AG20443 (cell line): ENCODE data around the gene SCFD2.
A peak's percentile ranks its signal among the peaks of the same experiment; 100 is the strongest.
"Not testable (repeated sequence)": the region's sequence is repeated elsewhere in the genome, so short reads cannot be mapped to it uniquely, and the experiment has no call there.

Source experiments
- DNase-seq: peaks from one replicate; pipeline ENCODE4 v3.0.0; 2012; ENCODE audit warnings: low spot score, mixed read lengths

Gene SCFD2

DNA sequence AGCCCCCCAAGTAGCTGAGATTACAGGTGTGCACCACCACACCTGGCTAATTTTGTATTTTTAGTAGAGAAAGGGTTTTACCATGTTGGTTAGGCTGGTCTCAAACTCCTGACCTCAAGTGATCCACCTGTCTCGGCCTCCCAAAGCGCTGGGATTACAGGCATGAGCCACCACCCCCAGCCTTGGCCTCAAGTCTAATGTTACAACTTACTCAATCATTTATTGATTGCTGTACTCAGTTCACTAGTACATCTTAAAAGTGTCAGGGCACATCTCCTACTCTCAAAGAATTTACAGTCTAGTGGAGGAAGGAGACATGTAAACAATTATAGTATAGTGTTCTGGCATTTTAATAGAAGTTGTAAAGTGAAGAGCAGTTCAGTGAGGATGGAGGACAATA lies 19.5 kb downstream of the SCFD2 start:
- DNase-seq: not testable (repeated sequence)

DNA sequence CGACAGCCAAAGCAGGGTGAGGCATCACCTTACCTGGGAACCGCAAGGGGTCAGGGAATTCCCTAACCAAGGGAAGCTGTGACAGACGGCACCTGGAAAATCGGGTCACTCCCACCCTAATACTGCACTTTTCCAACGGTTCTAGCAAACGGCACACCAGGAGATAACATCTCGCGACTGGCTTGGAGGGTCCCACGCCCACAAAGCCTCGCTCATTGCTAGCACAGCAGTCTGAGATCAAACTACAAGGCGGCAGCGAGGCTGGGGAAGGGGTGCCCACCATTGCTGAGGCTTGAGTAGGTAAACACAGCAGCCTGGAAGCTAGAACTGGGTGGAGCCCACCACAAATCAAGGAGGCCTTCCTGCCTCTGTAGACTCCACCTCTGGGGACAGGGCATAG lies 25.7 kb downstream of the SCFD2 start:
- DNase-seq: not testable (repeated sequence)

DNA sequence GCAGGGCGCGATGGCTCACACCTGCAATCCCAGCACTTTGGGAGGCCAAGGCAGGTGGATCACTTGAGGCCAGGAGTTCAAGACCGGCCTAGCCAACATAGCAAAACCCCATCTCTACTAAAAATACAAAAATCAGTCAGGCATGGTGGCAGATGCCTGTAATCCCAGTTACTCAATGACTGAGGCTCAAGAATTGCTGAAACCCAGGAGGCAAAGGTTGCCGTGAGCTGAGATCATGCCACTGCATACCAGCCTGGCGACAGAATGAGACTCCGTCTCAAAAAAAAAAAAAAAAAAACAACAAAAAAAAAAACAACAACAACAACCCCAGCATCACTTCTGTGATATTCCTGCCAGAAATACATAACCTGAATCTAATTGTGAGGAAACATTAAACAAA lies 30.9 kb downstream of the SCFD2 start:
- not testable (repeated sequence) for DNase-seq

DNA sequence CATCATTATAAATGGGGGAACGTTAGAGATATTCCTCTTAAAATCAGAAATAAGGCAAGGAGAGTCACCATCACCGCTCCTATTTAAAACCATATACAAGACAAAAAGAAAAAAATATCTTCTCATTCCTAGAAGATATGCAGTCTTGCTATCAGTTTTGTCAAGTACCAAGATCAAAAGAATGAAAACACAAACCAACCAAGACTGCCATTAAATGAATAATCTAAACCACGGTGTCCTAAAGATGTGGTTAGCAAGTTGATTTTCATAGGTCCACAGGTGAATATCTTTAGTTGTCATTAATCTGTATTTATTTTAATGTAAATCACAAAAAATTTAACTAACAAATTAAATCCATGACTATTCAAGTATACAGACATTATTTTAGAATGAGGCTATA lies 39.3 kb downstream of the SCFD2 start:
- DNase-seq: no peak

DNA sequence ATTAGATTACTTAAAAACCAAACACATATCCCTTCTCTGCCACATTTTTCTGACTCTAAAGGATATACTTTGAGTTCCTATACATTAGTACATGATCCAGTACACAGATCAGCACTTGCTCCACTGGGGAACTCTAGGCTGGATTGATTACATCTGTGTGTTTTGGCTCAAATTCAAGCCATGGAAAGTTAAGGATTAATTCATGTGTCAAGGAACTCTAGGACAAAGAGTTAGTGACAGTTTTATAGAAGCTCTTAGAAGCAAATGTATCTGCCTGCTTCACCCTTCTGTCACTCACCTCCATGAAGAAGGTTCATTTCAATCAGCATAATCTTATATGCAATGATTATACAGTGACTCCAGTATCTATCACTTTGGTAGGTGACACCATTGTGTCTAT lies 43.2 kb downstream of the SCFD2 start:
- no peak for DNase-seq

- DNase-seq: no peak
Observed at GRCh38 chr4:53321984-53322289, 43.9 kb downstream of the SCFD2 start.

GRCh38 chr4:53321151-53321983 lies 44.5 kb downstream of the SCFD2 start:
- DNase-seq: peak; percentile 66

DNA sequence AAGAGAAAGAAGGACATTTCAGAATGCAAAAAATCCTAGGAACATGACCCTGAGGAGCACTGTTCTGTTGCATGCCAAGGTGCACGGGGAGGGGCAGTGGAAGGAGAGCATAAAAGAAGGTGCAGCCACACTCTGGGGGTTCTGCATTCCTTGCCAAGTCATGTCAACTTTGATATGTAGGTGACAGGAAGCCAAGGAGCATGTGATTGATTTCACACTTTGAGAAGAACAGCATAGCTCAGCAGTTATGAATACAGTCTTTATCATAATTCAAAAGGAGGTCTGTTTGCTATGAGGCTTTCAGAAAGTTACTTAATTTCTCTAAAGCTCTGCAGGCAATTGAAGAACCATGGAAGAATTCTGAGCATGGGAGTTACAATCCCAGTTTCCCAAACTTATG lies 50.6 kb downstream of the SCFD2 start:
- no peak for DNase-seq

DNA sequence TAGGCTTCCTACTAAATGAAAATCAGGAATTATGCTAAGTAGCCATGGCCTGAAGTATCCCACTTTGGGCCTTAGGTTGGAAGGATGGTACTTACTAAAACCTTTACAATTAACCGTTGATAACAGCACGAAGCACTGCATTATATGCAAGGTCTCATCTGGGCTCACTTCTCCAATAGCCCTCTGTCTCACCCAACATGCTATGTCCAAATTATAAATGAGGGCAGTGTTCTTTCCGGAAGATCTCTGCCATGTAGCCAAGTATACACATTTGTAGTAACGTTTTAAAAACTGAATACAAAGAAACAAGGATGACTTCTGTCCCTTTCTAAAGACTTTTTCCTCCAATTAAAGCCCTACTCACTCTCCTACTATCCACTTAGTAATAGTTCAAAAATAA lies 51.6 kb downstream of the SCFD2 start:
- no peak for DNase-seq

GRCh38 chr4:53313510-53313909 lies 52.4 kb downstream of the SCFD2 start:
- no peak for DNase-seq

- DNase-seq: no peak
Observed at GRCh38 chr4:53309321-53310040, 56.4 kb downstream of the SCFD2 start.

- DNase-seq: no peak
Observed at GRCh38 chr4:53307819-53308780, 57.8 kb downstream of the SCFD2 start.

GRCh38 chr4:53307210-53307609 lies 58.7 kb downstream of the SCFD2 start:
- DNase-seq: no peak

DNA sequence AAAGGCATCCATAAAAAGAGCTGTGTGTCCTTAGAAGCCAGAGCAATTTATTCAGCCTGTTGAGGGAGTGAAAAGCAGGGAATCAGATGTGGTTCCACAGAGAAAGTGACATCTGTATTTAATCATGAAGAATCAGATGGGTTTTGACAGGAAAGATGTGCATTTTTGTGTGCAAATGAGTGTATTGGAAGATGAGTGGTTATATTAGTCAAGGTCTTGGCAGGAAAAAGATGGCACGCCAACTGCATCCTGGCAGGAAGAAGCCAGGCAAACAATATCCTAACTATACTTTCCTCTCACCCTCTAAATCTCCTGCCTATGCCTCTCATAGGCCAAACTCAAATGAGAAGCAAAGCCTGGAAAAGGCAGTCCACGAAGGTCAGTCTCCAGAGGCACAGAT lies 59.1 kb downstream of the SCFD2 start:
- DNase-seq: peak; percentile 46

- not testable (repeated sequence) for DNase-seq
Observed at GRCh38 chr4:53292209-53292608, 73.7 kb downstream of the SCFD2 start.

DNA sequence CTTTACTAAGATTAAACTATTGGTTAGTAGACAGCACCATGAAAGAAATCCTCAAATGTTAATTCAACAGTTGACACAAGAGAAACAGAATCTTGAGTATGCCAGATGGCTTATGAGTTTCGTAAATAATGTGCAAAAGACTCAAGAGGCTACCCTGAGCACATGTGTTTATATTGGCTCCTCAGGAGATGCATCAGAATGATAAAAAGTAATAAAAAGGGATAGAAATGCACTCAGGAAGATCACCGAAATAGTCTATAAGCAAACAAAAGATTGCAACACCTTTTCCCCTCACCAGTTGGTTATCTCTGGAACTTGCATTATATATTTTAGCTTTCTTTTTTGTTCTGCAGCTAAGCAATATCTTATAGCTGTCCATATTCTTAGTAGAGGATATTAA lies 84.4 kb downstream of the SCFD2 start:
- DNase-seq: no peak

GRCh38 chr4:53280846-53281245 lies 85.0 kb downstream of the SCFD2 start:
- no peak for DNase-seq

- DNase-seq: no peak
Observed at GRCh38 chr4:53274609-53275268, 91.1 kb downstream of the SCFD2 start.

DNA sequence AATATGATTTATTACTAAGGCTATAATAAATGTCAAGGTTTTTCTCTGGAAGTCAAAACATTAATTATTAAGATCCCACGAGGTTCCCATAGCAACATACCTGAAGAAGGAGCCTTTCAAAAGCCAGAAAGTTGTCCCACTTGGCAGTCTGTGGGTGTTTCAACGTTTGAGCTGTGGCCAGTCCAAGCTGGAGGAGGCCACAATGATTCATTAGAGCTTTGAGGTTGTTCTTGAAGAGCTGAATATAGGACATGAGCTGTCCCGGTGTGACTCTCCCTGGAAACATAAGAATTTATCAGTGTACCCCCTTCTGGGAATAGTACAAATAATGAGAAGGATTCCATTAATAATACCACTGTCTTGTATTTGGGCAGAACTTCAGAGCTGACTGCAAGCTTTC lies 92.1 kb downstream of the SCFD2 start:
- DNase-seq: peak; percentile 47

GRCh38 chr4:53267026-53267425 lies 98.8 kb downstream of the SCFD2 start:
- DNase-seq: no peak

- not testable (repeated sequence) for DNase-seq
Observed at GRCh38 chr4:53255986-53256385, 109.9 kb downstream of the SCFD2 start.

- DNase-seq: peak; percentile 48
Observed at GRCh38 chr4:53240573-53240972, 125.3 kb downstream of the SCFD2 start.
